HFFc6 (cell line): ENCODE results near the gene GPR27. TPM values are rescaled to one million over a fixed set of nuclear protein-coding genes. Genes with fewer than 3 reads are reported as not detected.

Experiments used
- DNase-seq: peaks from one replicate; pipeline ENCODE4 v3.0.0-alpha.2; 2018
- H3K27ac Mint-ChIP-seq: 2 replicates; pipeline ENCODE4 v1.8.0; 2020; ENCODE audit warnings: mild to moderate bottlenecking, mixed read lengths
- H3K27me3 Mint-ChIP-seq: 2 replicates; pipeline ENCODE4 v1.8.0; 2021; ENCODE audit warnings: mild to moderate bottlenecking, moderate library complexity, mixed read lengths; ENCODE audit not compliant: insufficient read depth
- H3K36me3 Mint-ChIP-seq: 2 replicates; pipeline ENCODE4 v1.8.0; 2021; ENCODE audit warnings: low read depth, mixed read lengths
- H3K4me1 Mint-ChIP-seq: 2 replicates; pipeline ENCODE4 v1.8.0; 2020; ENCODE audit warnings: low read depth, mixed read lengths
- H3K4me3 Mint-ChIP-seq: 2 replicates; pipeline ENCODE4 v1.8.0; 2020; ENCODE audit warnings: mild to moderate bottlenecking, moderate library complexity, mixed read lengths
- H3K9me3 Mint-ChIP-seq: 2 replicates; pipeline ENCODE4 v1.8.0; 2020; ENCODE audit warnings: mild to moderate bottlenecking, mixed read lengths
- total RNA-seq, 6 experiments: library from RNA; stranded (reverse); fragmentation: NEBNext Ultra II Directional; extraction: Animal tissue kit (Norgen Biotek cat#: 25700); gene quantifications; 2 replicates in 1 of 6; 3 replicates in 5 of 6; pipeline ENCODE4 v1.2.3, GENCODE V29; 2021
- TF ChIP-seq, protein P1 (sequence below): fragments of 200-600 bp; sonication (generic); IDR thresholded peaks from 2 replicates; pipeline ENCODE4 v1.5.0; 2021; ENCODE audit warnings: antibody characterized with exemption, mild to moderate bottlenecking

Gene GPR27
- total RNA-seq, 6 experiments from 2014 or later, result not detected

DNA sequence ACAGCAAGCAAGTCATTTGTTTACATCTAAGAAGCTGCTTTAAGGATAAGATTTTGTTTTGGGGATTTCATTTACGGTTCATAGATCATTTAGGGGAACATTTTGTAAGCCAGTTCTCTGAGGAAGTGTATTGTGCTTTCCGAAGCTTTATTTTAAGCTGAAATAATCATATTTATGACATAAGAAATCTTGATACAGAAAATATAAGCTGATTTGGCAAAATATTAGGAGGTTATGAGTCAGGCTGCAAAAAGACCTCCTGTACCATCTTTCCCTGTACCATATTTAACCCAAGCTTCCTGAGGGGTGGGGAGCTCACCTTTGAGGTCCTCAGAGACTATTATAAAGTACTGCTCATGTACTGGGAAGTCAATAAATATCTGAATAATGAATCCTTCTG is 20.3 kb upstream of the GPR27 start:
- Mint-ChIP-seq H3K27ac (no peak overlapping the region), H3K36me3 (no peaks in the 10 kb centered on the region), H3K4me3 (no peak overlapping the region), H3K4me1 (peaks cover 10% of the 10 kb centered on the region), H3K27me3 (peaks cover 19% of the 10 kb centered on the region), H3K9me3 (no peaks in the 10 kb centered on the region)
- DNase-seq, result no peak
- TF ChIP-seq, protein P1, sequence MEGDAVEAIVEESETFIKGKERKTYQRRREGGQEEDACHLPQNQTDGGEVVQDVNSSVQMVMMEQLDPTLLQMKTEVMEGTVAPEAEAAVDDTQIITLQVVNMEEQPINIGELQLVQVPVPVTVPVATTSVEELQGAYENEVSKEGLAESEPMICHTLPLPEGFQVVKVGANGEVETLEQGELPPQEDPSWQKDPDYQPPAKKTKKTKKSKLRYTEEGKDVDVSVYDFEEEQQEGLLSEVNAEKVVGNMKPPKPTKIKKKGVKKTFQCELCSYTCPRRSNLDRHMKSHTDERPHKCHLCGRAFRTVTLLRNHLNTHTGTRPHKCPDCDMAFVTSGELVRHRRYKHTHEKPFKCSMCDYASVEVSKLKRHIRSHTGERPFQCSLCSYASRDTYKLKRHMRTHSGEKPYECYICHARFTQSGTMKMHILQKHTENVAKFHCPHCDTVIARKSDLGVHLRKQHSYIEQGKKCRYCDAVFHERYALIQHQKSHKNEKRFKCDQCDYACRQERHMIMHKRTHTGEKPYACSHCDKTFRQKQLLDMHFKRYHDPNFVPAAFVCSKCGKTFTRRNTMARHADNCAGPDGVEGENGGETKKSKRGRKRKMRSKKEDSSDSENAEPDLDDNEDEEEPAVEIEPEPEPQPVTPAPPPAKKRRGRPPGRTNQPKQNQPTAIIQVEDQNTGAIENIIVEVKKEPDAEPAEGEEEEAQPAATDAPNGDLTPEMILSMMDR, result no peak

DNA sequence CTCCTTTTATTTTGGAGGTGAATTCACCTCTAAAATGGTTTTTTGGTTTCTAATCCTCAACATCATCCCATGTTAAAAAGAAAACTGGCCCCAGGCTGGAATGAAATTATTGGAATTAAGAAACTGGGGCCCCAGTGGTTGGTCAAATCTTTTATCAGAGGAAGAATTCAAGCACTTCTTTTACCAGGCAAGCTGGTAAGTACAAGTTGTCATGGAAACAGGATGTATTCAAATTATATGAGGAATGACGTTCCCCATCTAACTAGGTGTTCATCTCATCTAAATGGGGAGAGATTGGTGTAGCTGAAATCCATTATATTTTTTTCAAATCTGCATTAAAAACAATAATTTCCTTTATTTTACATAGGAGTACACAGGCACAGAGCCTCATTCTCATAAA is 18.8 kb upstream of the GPR27 start:
- peaks cover 24% of the 10 kb centered on the region for H3K27me3 Mint-ChIP-seq
- no peaks in the 10 kb centered on the region for H3K9me3 Mint-ChIP-seq

DNA sequence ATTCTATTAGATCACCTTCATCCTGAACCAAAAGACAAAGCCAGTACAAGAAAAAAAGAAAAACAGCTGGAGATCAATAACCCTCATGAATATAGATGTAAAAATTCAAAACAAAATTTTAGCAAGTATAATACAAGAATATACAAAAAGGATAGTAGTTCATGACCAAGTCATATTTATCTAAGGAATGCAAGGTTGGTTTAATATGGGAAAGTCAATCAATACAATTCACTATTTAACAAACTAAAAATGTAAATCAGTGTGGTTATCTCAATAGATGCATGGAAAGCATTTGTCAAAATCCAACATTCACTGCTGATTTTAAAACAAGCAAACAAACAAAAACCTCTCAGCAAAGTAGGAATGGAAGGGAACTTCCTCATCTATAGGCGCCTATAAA is 11.0 kb upstream of the GPR27 start:
- no peak overlapping the region for H3K4me3 Mint-ChIP-seq
- no peak for DNase-seq
- H3K27ac Mint-ChIP-seq, result no peak overlapping the region
- TF ChIP-seq, protein P1, result no peak
- peaks cover 10% of the 10 kb centered on the region; the same call in 1 of the 2 replicates for H3K27me3 Mint-ChIP-seq
- H3K36me3 Mint-ChIP-seq, result peaks cover 17% of the 10 kb centered on the region; the same call in 1 of the 2 replicates
- peaks cover 36% of the 10 kb centered on the region for H3K9me3 Mint-ChIP-seq
- no peaks in the 10 kb centered on the region for H3K4me1 Mint-ChIP-seq

More for the DNA sequence above, 18.8 kb upstream of the GPR27 start:
- H3K4me1 Mint-ChIP-seq, result peaks cover 3% of the 10 kb centered on the region
- H3K4me3 Mint-ChIP-seq, result no peak overlapping the region
- no peak overlapping the region for H3K27ac Mint-ChIP-seq
- no peak for DNase-seq
- TF ChIP-seq, protein P1, result no peak
- no peaks in the 10 kb centered on the region for H3K36me3 Mint-ChIP-seq

DNA sequence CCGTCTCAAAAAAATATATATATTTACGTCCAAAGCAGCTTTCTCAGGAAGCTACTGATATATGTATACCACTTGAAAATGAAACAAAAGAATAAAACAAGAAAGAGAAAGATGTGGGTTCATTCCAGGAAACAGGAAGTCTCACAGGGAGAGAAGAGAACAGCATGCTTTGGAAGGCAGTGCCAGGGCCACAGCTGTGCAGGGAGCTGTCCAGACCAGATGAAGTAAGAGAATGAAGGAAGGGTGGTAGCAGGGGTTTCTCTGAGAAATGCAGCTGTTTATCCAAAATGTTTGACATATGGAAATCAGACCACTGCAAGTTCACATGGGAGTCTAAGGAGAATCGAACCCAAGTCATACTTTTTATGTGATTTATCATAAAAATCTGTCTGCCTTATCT is 8.9 kb upstream of the GPR27 start:
- Mint-ChIP-seq H3K9me3 (peaks cover 36% of the 10 kb centered on the region), H3K27ac (no peak overlapping the region), H3K4me1 (no peaks in the 10 kb centered on the region), H3K4me3 (no peak overlapping the region), H3K27me3 (peaks cover 7% of the 10 kb centered on the region; the same call in 1 of the 2 replicates), H3K36me3 (peaks cover 17% of the 10 kb centered on the region; the same call in 1 of the 2 replicates)
- no peak for DNase-seq
- TF ChIP-seq, protein P1, result no peak

DNA sequence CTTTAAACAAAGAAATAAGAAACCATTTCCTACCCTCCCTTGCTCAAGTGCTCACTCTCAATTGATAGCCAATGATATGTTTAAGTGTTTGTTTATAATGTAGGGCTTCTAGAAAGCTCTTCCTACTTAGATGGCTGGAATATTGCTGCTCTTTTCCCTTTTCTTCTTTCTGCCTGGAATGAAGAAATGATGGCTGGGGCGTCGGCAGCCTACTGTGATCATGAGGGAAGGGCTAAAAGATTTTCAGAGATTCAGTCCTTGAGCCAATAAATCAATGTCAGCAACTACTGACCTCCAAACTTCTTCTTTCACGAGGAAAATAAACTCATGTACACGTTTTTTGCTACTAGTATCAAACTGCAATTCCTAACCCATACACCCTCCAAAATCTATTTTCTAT is 2.1 kb upstream of the GPR27 start:
- TF ChIP-seq, protein P1, result no peak
- no peaks in the 10 kb centered on the region for H3K36me3 Mint-ChIP-seq
- no peak overlapping the region for H3K4me3 Mint-ChIP-seq
- DNase-seq, result no peak
- no peak overlapping the region for H3K27ac Mint-ChIP-seq
- H3K27me3 Mint-ChIP-seq, result peaks cover 30% of the 10 kb centered on the region
- H3K4me1 Mint-ChIP-seq, result no peaks in the 10 kb centered on the region
- H3K9me3 Mint-ChIP-seq, result no peaks in the 10 kb centered on the region
